HG03060 (cell line): ENCODE results near the gene PDLIM7.
A peak's percentile ranks its signal among the peaks of the same experiment; 100 is the strongest.

Experiments
- ATAC-seq: cut with Tn5 transposase; IDR thresholded peaks from one replicate; pipeline ENCODE4 v1.9.1; 2021; ENCODE audit warnings: low read depth, moderate number of reproducible peaks; ENCODE audit not compliant: unreplicated experiment

Gene PDLIM7

DNA sequence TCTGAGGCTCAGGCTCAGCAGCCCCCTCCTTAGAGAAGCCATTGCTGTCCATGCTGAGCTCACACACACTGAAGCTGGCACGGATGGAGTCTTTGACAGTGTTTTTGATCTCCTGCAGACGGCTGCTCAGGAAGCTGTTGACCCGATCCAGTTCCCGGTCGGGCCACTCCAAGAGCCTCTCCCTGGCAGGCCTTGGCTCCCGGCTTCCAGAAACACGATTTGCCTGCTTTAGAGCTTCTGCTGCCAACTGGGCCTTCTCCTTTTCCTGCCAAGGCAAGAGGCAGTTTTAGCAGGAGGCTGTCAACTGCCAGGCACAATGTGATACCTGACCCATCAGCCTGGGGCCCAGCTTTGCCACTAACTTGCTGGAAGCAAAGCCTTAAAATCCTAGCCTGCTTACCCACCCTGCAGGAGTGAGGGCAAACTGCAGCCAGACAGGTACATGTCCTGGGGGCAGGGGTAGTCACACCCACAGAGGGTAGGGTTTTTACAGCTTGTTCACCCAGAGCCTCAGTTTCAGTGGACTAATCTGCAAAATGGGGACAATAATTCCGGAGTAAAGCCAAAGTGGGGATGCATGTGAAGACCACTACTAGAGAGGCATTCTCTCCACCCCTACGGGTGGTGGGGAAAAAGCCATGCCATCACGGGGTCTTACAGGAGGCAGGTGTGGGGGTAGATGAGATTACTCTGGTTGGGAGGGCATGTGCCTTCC, 27.7 kb upstream of the PDLIM7 start:
- no peak for ATAC-seq

DNA sequence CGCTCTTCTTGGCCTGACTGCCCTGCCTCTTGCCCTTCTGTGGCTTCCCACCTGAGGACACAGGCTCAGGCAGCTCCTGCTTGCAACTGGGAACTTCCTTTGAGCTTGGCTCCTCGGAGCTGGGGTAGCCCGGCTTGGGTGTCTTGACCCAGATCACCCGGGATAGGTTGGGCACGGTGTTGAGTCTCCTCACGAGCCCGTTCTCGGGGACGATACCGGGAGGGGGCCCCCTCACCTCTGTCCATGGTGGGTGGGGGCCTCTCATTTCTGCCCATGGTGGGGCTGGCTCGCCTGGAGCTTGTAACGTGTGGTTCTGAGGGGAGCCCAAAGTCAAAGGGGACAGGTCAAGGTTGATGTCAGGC, 27.1 kb upstream of the PDLIM7 start:
- ATAC-seq = no peak

DNA sequence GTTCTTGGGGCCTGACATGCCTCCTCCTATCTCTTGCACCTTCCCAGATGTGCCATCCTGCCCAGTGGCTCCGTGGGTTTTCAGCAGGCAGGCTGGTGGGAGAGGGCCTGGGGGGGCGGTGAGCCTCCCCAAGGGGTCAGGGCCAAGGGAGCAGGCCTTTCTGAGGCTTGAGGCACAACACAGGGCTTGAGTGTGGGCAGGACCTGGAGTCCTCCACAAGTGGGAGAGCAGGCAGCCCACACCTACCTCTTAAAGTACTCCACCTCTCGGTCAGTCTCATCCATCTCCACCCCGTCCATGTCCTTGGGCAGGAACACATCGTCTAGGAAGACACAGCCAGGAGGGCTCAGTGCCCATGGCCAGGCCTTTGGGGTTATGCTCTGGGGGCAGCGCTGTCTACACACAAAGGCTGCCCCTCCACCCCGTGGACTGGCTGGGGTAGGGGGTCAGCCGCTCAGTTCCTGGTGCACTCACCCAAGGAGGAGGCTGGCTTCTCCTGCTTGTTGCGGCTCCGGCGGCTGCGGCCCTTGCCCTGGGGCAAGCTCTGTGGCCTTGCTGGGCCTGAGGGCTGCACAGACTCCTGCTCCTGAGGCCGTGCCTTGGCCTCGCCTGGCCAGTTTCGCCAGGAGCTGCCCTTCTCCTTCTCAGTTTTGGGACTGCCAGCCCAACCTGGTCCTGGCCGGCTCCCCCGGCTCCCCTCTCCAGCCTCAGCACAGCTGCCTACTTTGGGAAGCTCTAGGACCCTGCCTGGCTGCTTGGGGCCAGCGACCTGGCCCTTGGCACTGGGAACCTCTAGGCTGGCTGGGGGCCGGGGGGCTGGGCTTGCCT, 26.5 kb upstream of the PDLIM7 start:
- ATAC-seq = no peak

DNA sequence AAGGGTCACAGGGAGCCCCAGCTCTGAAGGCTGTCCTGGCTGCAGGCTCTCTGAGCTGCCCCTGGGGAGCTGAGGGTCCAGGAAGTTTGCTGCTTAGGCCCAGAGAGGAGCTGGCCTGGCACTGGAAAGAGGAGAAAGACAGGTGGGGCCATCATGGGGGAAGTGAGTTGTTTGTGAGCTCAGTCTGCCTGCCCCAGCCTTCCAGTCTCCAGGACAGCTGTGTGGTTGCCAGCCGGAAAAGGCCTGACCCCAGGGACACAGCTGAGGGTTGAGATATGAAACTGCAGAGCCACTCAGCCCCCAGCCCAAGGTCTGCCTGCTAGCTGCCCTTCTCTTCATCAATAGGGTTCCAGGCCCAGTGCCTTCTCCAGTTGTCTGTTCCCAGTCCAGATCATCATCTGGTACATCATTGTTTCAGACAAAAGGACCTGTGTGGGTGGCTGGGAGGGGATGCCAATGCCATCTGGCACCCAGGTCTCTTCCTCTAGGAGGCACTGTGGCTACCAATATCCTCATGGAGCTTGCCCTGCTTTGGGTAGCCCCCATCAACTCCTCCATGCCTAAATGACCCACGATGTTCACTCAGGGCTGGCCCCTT, 23.6 kb upstream of the PDLIM7 start:
- no peak for ATAC-seq

DNA sequence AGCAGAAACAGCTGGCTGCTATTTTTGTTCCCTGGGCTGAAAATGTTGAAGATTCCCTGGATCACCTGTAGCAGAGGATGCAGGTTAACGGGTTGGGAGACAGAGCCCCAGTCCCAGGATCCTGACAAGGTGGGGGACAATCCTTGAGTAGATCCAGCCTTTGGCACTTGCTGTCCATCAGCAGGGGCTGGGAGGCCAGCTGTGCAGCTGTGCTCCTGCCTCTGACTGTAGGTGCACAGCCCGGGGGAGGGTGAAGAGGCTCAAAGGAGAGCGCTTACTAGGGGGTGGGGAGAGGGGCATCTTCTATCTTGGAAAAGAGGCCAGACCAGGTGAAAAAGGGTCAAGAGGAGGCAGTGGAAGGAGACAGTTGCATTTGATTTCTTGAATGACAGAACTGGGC, 22.9 kb upstream of the PDLIM7 start:
- no peak for ATAC-seq

DNA sequence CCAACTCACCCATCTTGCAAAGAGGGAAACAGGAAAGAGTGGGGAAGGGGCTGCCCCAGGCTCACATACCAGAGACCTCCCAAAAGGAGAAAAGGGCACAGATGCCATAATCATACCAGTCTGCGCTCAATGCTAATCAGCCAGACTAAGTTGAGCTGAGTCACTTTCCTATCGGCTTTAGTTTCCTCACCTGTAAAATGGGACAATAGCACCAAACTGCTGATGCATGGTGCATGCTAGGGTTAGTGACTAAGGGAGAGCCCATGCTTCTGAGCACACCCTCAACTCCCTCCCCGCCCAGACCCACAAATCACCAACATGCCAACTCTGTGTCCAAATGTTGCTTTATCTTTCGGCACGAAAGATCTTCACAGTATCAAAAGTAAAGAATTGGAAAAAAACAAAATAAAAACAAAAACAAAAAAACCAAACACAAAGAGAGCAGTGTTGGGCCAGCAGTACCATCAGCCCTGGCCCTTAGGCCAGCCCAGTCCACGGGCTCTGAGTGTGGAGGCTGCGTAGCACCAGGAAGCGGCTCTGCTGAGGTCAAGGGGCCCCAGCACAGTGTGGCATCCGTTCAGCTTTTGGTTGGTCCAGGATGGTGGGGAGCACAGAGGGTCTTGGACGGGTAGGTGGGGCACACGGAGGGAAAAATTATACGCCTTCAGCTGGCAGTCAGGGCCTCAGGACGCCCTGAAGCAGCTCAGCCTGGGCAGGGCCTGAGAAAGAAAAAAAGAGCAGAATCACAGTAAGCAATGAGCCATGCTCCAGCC, 22.2 kb upstream of the PDLIM7 start:
- ATAC-seq = no peak

DNA sequence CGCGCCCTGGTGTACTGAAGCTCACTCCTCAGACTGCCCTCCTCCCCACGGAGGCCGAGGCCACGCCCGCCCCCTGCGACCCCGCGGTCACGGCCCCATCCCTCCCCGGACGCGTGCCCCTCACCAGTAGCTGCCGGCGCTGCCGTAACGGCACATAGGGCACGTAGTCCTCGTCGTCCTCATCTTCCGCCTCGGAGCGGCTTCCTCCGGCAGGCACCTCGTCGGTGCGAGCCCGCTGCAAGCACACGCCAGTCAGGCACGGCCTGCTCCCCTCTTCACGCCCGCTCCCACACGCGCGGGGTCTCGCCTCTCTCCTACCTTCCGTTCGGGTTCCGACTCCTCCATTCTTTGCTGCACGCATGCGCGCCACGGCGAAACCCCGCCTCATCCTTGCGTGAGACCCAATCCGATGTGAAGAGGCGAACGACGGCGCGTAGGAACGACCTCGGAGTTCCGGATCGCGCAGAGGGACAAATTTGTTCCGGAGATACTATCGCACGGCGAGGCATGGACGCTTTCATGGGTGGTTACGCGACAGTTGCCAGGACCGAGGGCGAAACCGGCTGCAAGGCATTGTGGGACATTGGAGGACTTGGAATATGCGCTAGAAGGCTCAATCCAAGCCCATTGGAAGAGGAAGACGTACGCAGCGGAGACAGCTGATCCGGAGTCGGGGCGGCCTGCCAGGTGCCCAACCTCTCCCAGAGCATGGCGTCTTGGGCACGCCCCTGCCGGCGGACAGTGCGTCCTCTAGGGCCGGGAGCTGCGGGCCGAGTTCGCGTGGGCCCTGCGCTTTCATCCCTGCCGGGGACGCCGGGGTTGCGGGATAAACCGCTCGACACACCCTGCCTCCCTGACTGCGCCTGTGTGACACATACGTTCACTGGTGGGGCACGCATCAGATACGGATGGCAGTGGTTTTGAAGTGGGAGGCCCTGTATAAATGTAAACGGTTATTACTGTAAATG, 19.5 kb upstream of the PDLIM7 start, which contains the start of gene DDX41:
Gene DDX41 (minus strand): TSS at position 361 of the 968 bp plus-strand sequence. CDS start 16 bp downstream, at position 345.
- peak; percentile 56 for ATAC-seq

DNA sequence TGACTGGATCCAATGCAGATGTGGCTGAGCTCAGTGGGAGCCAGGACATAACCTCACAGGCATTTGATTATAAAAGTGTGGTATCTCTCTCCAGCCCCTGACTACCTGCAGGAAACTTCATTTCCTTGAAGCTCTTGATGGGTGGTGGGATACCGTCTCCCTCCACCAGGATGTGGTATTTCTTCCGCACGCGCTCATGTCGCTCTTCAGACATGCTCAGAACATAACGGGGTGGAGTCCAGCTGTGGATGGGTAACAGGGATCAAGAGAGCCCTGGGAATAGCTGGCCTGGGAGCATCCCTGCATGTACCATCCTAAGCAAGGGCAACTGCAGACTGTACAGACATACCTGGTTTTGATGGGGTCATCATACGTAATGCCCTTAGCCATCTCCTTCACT, 18.2 kb upstream of the PDLIM7 start:
- no peak for ATAC-seq

DNA sequence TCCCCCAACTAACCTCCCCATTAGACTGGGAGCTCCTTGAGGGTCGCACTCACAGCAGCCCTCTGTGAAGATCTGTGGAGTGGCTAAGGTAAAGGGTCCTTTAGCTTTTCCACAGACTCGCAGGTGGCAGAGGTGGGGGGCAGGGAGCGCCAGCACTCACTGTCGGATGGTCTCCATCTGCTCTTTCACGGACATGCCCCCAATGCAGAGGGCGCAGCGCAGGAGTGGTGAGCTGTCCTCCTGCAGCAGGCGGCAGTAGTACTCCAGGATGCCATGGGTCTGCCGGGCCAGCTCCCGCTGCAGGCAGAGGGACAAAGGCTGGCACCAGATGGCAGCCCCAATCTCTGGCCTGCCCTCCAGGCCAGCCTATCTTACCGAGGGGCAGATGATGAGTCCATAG, 17.1 kb upstream of the PDLIM7 start:
- no peak for ATAC-seq

DNA sequence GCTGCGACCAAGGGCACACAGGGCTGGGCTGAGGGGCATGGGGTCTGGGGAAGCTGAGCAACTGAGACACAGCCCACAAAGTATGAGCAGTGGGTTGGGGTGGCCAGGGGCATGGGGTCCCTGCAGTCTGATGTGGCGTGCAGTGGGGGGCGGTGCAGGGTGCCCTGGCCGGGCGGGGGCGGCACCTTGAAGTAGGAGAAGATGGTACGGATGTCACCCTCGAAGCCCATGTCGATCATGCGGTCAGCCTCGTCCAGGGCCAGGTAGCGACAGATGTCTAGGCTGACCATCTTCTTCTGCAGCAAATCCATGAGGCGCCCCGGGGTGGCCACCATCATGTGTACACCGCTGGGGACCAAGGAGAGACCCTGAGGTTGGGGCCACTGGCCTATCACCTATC, 16.1 kb upstream of the PDLIM7 start:
- no peak for ATAC-seq

DNA sequence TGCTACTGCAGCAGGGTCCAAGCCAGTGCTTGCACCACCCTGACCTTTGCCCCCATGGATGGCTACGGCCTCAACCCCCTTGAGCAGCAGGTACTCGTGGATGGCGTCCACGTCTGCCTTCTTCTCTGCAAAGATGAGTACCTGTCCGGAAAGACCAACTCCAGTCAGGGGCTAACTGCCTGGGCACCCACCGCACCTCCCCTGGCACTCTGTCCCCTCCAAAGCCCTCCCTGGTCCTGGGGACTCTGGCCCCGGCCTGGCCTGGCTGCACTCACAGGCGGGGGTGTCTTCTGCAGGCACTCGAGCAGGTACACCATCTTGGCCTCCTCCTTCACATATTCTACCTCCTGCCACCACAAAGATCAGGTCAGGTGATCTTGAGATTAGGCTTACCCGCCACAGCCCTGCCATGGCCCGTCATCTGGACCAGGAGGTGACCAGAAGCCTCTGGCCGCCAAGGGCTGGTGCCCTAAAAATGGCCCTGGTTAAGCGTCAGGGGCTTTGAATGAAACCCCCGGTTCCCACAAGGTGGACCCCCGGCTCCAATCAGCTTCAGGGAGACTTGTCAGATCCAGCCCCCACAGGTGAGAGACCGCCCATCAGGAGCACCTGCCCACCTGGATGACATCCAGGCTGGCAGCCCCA, 15.5 kb upstream of the PDLIM7 start:
- ATAC-seq = no peak

DNA sequence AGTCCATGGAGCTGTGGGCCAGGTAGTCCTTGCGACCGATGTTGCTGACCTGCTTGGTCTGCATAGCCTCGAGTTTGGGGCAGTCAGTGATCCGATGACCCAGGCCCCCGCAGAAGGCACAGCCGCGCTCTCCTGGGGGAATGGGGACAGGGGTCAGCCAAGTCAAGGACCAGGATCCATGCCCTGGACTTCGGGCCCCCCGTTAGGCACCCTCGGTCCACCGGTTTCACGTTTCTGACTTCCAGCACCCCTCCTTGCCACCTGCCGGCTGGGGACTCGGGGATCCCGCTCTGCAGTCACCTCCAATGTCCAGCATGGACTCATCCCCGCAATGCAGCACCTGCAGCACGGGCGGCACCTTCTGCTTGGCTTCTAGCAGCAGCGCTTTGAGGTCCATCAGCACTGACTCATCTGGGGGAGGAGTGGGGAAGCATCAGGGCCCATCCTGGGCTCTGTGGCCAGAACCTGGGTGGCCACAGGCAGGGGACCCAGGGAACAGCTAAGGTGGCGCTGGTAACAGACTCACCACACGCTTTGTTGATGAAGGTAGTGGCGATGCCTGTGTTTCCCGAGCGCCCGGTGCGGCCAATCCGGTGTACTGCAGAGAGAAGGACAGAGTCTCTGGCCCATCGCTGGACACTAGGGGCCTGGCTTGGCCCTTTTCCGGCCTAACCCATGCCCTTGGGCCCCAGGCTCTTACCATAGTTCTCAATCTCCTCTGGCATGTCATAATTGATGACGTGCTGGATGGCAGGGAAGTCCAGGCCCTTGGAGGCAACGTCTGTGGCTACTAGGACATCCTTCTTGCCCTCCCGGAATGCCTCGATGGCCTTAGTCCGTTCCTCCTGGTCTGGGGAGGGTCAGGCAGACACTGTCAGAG, 14.6 kb upstream of the PDLIM7 start:
- ATAC-seq = no peak

DNA sequence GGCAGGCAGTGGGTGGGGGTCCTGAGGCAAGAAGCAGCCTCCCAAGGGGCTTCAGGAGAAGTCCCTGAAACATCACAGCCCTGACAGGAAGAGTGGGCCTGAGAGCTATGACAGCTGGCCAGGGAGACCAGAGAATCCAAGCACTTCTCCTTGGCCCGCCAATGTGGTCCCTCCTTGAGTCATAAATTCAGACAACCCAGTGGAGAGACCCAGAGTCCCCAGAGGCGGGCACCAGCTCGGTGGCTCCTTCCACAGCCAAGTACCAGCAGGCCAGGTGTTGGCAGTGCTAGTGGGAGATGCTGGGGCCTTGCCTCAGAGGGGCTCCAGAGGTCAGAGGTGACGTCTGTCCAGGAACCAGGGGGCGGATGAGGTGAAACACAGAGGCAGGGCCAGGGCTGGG, 13.8 kb upstream of the PDLIM7 start:
- ATAC-seq = no peak

DNA sequence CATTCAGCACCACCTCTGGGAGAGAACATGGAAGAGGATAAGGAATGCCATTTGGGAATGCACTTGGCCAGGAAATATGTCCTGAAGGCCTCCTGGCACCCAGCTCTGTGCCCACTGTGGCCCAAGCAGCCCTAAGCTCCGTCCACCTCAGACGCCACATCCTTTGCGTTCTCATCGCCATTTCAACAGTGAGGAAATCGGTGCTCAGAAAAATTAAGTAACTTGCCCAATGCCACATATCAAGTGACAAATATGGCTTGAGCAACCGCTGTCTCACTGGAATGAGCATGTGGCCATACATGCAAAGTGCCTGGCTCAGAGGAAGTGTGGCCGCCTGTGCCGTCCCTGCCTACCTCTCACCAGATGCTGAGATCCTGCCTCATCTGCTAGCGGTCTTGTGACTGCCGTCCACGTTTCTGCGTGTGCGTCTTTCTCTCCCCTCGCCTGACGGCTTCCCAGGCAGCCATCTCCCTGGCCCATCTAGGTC, 13.2 kb upstream of the PDLIM7 start:
- no peak for ATAC-seq

DNA sequence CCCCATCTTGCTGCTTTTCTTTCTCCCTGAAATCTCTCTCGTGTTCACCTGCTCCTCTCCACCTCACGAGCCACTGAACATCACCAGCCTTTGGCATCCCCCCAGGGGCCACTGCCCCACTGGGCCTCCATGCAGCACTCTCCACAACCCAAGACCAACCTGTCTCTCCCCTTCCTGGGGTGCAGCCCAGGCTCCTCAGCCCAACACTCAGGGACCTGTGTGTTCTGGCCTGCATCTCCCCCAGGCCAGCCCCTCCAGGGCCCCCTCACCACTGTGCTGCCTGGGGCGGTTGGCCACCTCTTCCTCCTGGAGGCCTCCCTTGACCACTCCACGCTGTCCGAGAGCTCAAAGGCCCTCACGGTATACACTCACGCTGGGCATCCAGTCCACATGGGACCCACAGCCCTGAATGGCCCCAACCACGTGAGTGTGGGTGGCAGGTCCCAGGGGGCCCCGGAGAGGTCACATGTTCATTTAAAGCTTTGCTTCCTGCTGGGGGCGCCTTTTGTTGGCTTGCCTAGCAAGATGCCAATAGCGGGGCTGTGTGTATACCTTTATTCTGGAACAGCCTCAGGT, 12.7 kb upstream of the PDLIM7 start:
- no peak for ATAC-seq

DNA sequence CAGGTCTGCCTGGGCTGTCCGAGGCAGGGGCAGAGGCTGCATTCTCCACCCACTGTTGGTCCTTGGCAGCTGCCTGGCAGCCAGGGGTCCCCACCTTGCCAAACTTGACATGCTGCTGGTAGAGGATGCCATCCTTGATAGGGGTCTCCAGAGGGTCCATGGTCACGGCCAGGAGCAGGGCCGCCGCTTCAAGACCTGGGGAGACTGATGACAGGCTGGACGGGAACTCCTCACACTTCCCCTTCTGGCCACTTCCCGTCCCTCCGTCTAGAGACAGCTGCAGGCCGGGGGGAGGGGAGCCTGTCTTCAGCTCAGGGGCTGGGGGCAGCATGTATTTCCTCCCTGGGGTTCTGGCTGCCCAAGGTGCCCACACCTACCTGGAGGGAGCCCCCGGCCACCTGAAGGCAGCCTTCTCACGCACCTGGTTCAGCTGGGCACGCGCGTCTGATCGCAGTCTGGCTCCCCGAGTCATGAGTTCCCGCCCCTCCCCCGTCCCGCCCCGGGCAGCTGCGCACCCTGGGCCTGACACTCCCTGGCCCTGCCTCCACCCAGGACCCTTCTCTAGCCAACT, 12.1 kb upstream of the PDLIM7 start, which contains the start of gene DOK3:
Gene DOK3 (minus strand): TSS at position 446 of the 571 bp plus-strand sequence. CDS start 286 bp downstream, at position 160.
- ATAC-seq = no peak

DNA sequence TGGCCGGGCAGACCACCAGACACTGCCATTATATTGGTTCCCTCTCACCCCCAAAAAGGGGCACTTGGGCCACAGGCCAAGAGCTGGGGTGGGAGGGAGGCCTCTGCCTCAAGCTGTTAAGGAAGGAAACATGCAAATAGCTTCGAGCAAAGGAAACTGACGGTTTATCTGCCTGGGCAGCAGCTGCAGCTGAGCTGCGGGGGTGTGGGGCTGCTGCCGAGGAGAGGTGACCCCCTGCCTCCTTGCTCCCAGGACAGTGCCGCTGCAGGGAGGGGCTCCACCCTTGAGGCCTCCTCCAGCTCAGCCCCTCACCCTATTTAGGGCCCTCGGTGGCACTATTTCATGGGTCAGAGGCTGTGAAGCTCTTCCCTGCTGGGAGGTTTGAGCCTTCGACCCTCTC, 11.4 kb upstream of the PDLIM7 start:
- no peak for ATAC-seq
